MCF 10A (cell line): ENCODE data around the gene KRTCAP2. TPM values are rescaled to one million over a fixed set of nuclear protein-coding genes. Genes with fewer than 3 reads are reported as not detected.
A peak's percentile ranks its signal among the peaks of the same experiment; 100 is the strongest.

ENCODE experiments used
- BruUV-seq: library from RNA; stranded (reverse); fragments of 400-500 nt; replicated peaks from 2 replicates; lab custom pipeline; 2021; lab: Mats Ljungman, UMichigan
- CTCF ChIA-PET: fragments of 300-600 bp; sonication (Branson Sonifier 250); formaldehyde crosslinking; extraction: SDS; loops from one replicate; lab custom pipeline; 2021; ENCODE audit warnings: antibody characterized with exemption, inconsistent platforms; lab: Yijun Ruan, JAX
- POLR2A ChIA-PET: fragments of 300-600, 350-650 bp; sonication (Branson Sonifier 250); formaldehyde crosslinking; extraction: SDS; loops from one replicate; lab custom pipeline; 2020; ENCODE audit warnings: antibody characterized with exemption, inconsistent platforms; lab: Yijun Ruan, JAX
- DNase-seq: peaks from one replicate; pipeline ENCODE4 v3.0.0-alpha.2; 2018; ENCODE audit not compliant: unreplicated experiment
- H3K27ac Mint-ChIP-seq: one replicate; pipeline ENCODE4 v1.8.0; 2022; ENCODE audit warnings: mild to moderate bottlenecking, low read depth, mixed read lengths; ENCODE audit not compliant: unreplicated experiment
- H3K27me3 Mint-ChIP-seq: one replicate; pipeline ENCODE4 v1.8.0; 2022; ENCODE audit warnings: mixed read lengths; ENCODE audit not compliant: insufficient read depth, unreplicated experiment
- H3K36me3 Mint-ChIP-seq: one replicate; pipeline ENCODE4 v1.8.0; 2022; ENCODE audit warnings: mild to moderate bottlenecking, moderate library complexity, mixed read lengths; ENCODE audit not compliant: insufficient read depth, unreplicated experiment
- H3K4me1 Mint-ChIP-seq: one replicate; pipeline ENCODE4 v1.8.0; 2022; ENCODE audit warnings: mixed read lengths; ENCODE audit not compliant: insufficient read depth, unreplicated experiment
- H3K4me3 Mint-ChIP-seq: one replicate; pipeline ENCODE4 v1.8.0; 2022; ENCODE audit warnings: mild to moderate bottlenecking, moderate library complexity, mixed read lengths; ENCODE audit not compliant: unreplicated experiment
- H3K9me3 Mint-ChIP-seq: one replicate; pipeline ENCODE4 v1.8.0; 2022; ENCODE audit warnings: mixed read lengths; ENCODE audit not compliant: unreplicated experiment
- intact Hi-C: fragments of 100-400 bp; cut with micrococcal nuclease; formaldehyde crosslinking; loops from 2 replicates; pipeline ENCODE4 v1.14.1; 2022
- total RNA-seq: library from RNA; stranded (reverse); gene quantifications from 2 replicates; pipeline ENCODE4 v1.2.3, GENCODE V29; 2022
- TF ChIP-seq, protein P1 (sequence below): fragments of 200-600 bp; IDR thresholded peaks from one replicate; pipeline ENCODE4 v1.8.0; 2022; ENCODE audit warnings: antibody characterized with exemption, mild to moderate bottlenecking; ENCODE audit not compliant: unreplicated experiment

KRTCAP2 gene
- total RNA-seq, 1 experiment from 2014 or later, result 313 TPM

DNA sequence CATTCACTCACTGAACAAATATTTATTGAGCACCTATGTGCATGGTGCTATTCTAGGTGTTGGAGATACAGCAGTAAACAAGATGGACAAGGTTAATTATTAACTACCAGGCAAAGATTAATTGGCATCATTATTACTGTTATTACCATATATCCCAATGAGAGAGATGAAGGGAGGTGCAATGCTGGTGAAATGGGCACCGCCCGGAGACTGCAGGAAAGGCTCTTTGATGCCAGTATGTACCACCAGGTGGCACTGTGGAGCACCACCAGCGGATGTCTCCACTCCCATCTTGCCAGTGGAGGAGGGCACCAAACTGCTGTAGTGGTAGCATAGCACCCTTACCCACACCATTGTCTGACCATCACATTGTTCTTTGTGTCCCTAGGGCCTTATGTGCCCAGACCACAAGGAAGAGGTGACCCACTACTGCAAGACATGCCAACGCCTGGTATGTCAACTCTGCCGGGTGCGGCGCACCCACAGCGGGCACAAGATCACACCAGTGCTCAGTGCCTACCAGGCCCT lies 3.5 kb upstream of the KRTCAP2 start:
- peak; percentile 91 for DNase-seq
- H3K4me3 Mint-ChIP-seq, result no peak overlapping the region
- BruUV-seq, result no TSS peak
- TF ChIP-seq, protein P1, sequence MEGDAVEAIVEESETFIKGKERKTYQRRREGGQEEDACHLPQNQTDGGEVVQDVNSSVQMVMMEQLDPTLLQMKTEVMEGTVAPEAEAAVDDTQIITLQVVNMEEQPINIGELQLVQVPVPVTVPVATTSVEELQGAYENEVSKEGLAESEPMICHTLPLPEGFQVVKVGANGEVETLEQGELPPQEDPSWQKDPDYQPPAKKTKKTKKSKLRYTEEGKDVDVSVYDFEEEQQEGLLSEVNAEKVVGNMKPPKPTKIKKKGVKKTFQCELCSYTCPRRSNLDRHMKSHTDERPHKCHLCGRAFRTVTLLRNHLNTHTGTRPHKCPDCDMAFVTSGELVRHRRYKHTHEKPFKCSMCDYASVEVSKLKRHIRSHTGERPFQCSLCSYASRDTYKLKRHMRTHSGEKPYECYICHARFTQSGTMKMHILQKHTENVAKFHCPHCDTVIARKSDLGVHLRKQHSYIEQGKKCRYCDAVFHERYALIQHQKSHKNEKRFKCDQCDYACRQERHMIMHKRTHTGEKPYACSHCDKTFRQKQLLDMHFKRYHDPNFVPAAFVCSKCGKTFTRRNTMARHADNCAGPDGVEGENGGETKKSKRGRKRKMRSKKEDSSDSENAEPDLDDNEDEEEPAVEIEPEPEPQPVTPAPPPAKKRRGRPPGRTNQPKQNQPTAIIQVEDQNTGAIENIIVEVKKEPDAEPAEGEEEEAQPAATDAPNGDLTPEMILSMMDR, result peak; percentile 95
- peaks cover 13% of the 10 kb centered on the region for H3K36me3 Mint-ChIP-seq
- ChIA-PET CTCF (interaction anchor here (0.6 to 14.5 kb wide), 22 partner anchors 8 to 613 kb away, joined by 3 to 380 read pairs (median 6); partner anchors contain the start of genes CLK2, EFNA1, MTX1 and THBS3), POLR2A (interaction anchor here (0.7 to 15.7 kb wide), 4 partner anchors 18 to 1018 kb away, joined by 3 to 215 read pairs (median 4); no protein-coding TSS in a partner anchor)
- H3K4me1 Mint-ChIP-seq, result peaks cover 36% of the 10 kb centered on the region
- no peaks in the 10 kb centered on the region for H3K27me3 Mint-ChIP-seq
- intact Hi-C loops, result loop anchor here (1.0 to 5.0 kb wide), 5 partner anchors 16 to 416 kb away; partner anchors contain the start of gene MTX1
- no peak overlapping the region for H3K27ac Mint-ChIP-seq
- H3K9me3 Mint-ChIP-seq, result no peaks in the 10 kb centered on the region

DNA sequence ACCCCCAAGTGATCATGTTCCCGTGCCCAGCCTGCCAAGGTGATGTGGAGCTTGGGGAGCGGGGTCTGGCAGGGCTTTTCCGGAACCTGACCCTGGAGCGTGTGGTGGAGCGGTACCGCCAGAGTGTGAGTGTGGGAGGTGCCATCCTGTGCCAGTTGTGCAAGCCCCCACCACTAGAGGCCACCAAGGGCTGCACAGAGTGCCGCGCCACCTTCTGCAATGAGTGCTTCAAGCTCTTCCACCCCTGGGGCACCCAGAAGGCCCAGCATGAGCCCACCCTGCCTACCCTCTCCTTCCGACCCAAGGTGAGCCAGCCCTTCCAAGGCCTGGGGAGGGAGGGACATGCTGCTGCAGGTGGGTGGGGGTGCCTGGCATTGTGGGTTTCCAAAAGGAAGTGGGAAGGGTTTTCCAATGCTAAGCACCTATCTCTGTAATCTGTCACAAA lies 2.8 kb upstream of the KRTCAP2 start:
- TF ChIP-seq, protein P1, result no peak
- BruUV-seq, result no TSS peak
- Mint-ChIP-seq H3K36me3 (peaks cover 20% of the 10 kb centered on the region), H3K4me1 (peaks cover 36% of the 10 kb centered on the region), H3K27me3 (no peaks in the 10 kb centered on the region), H3K9me3 (no peaks in the 10 kb centered on the region), H3K27ac (no peak overlapping the region), H3K4me3 (no peak overlapping the region)
- no peak for DNase-seq
- CTCF ChIA-PET, result interaction anchor here (0.5 to 14.5 kb wide), 31 partner anchors 8 to 213 kb away, joined by 3 to 380 read pairs (median 4); partner anchors contain the start of genes LENEP and THBS3
- POLR2A ChIA-PET, result interaction anchor here (1.1 to 15.7 kb wide), 3 partner anchors 19 to 174 kb away, joined by 3 to 215 read pairs (median 5); partner anchors contain the start of gene ZBTB7B
- intact Hi-C loops, result loop anchor here (1.0 to 5.0 kb wide), 5 partner anchors 17 to 416 kb away; partner anchors contain the start of gene MTX1

DNA sequence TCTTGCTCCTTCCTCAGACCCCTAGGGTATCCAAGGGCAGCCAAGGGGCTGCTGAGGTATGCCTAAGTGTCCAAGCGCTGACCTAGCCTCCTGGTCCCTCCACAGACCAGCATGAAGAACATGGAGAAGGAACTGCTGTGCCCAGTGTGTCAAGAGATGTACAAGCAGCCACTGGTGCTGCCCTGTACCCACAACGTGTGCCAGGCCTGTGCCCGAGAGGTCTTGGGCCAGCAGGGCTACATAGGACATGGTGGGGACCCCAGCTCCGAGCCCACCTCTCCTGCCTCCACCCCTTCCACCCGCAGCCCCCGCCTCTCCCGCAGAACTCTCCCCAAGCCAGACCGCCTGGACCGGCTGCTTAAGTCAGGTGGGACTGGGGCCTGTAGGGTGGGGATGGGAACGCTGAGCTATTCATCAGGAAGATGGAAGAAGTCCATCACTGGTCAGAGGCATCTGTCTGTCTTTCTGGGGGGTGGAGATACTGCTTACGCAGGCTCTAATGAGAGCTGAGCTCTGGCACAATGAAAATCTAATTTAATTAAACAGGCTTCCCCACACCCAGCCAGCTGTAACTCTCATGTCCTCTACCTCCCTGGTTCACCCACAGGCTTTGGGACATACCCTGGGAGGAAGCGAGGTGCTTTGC lies 2.3 kb upstream of the KRTCAP2 start:
- POLR2A ChIA-PET, result interaction anchor here (1.1 to 15.7 kb wide), 4 partner anchors 19 to 173 kb away, joined by 3 to 215 read pairs (median 30); partner anchors contain the start of genes SLC50A1 and ZBTB7B
- Mint-ChIP-seq H3K9me3 (no peaks in the 10 kb centered on the region), H3K27me3 (no peaks in the 10 kb centered on the region), H3K36me3 (peaks cover 24% of the 10 kb centered on the region), H3K4me1 (peaks cover 39% of the 10 kb centered on the region), H3K27ac (no peak overlapping the region), H3K4me3 (no peak overlapping the region)
- no TSS peak for BruUV-seq
- TF ChIP-seq, protein P1, result no peak
- DNase-seq, result no peak
- intact Hi-C loops, result loop anchor here (5.0 kb wide), 1 partner anchor 417 kb away; no protein-coding TSS in a partner anchor
- CTCF ChIA-PET, result interaction anchor here (0.5 to 14.5 kb wide), 40 partner anchors 9 to 1510 kb away, joined by 3 to 380 read pairs (median 4); partner anchors contain the start of genes FLAD1, LENEP and THBS3
